HCT116 (cell line): ENCODE measurements around the gene USP46. TPM values are rescaled to one million over a fixed set of nuclear protein-coding genes. Genes with fewer than 3 reads are reported as not detected.

ENCODE experiments used
- ATAC-seq: fragments of 200-7000 bp; cut with Tn5 transposase; 2 replicates; pipeline ENCODE4 v1.9.1; 2020; ENCODE audit warnings: mild to moderate bottlenecking, moderate library complexity
- BruUV-seq: library from RNA; stranded (reverse); fragments of 400-500 nt; replicated peaks from 2 replicates; lab custom pipeline; 2021; lab: Mats Ljungman, UMichigan
- CTCF ChIA-PET: fragments of 300-600 bp; sonication (Branson Sonifier 250); formaldehyde crosslinking; loops from one replicate; lab custom pipeline; 2021; ENCODE audit warnings: antibody characterized with exemption; lab: Charles Lee
- POLR2A ChIA-PET: fragments of 300-600, 350-600 bp; sonication (Branson Sonifier 250); formaldehyde crosslinking; loops from one replicate; lab custom pipeline; 2021; ENCODE audit warnings: antibody characterized with exemption; lab: Charles Lee
- RAD21 ChIA-PET, 2 experiments: fragments of 300-600 bp; sonication (Branson Sonifier 250); formaldehyde crosslinking; loops; one replicate each; lab custom pipeline; 2023; ENCODE audit warnings: low total read pairs in 2 of 2; ENCODE audit not compliant: uncharacterized antibody in 2 of 2, unreplicated experiment in 2 of 2, low non-redundant PET in 1 of 2; lab: Charles Lee
- DNase-seq: peaks from one replicate; pipeline ENCODE4 v3.0.0-alpha.2; 2010; ENCODE audit warnings: low read depth, low spot score
- H2AFZ ChIP-seq: fragments of 200-600 bp; shearing (Covaris generic), sonication (generic); 2 replicates; pipeline ENCODE4 v1.6.1; 2017; ENCODE audit warnings: low read depth, mixed run types, mixed read lengths, antibody characterized with exemption, low read length; ENCODE audit not compliant: poor library complexity, severe bottlenecking
- H3K27ac ChIP-seq: 2 replicates; pipeline ENCODE4 v1.5.1; 2012; ENCODE audit warnings: low read depth, low read length
- H3K27me3 ChIP-seq: fragments of 200-600 bp; sonication (generic); 2 replicates; pipeline ENCODE4 v1.6.1; 2016; ENCODE audit warnings: mixed run types, low read length, mixed read lengths; ENCODE audit not compliant: insufficient read depth
- H3K36me3 ChIP-seq, 2 experiments: fragments of 200-500 bp in 1 of 2; fragments of 200-600 bp in 1 of 2; sonication (Bioruptor generic) in 1 of 2; sonication (generic) in 1 of 2; 2 replicates each; pipeline versions ENCODE4 v1.5.1 to v1.6.1; 2014 to 2016; ENCODE audit warnings: low read length in 2 of 2, inconsistent platforms in 1 of 2, mixed read lengths in 1 of 2, mixed run types in 1 of 2; ENCODE audit not compliant: insufficient read depth in 2 of 2, control insufficient read depth in 1 of 2
- H3K4me1 ChIP-seq, 2 experiments: fragments of 200-600 bp in 1 of 2; sonication (generic) in 1 of 2; 2 replicates each; pipeline versions ENCODE4 v1.5.1 to v1.6.1; 2012 to 2017; ENCODE audit warnings: low read length in 2 of 2, inconsistent platforms in 1 of 2, mild to moderate bottlenecking in 1 of 2, mixed read lengths in 1 of 2, mixed run types in 1 of 2, moderate library complexity in 1 of 2; ENCODE audit not compliant: insufficient read depth in 2 of 2, control insufficient read depth in 1 of 2
- H3K4me2 ChIP-seq: fragments of 200-600 bp; sonication (generic); 2 replicates; pipeline ENCODE4 v1.6.1; 2017; ENCODE audit warnings: mixed run types, low read length, mixed read lengths
- H3K4me3 ChIP-seq, 2 experiments: fragments of 200-600 bp in 1 of 2; sonication (generic) in 1 of 2; replicated peaks in 1 of 2; 2 replicates each; pipeline ENCODE4 v1.5.1; 2011 to 2016; ENCODE audit warnings: low read length in 2 of 2, control low read depth in 1 of 2, low read depth in 1 of 2, mild to moderate bottlenecking in 1 of 2, mixed read lengths in 1 of 2, mixed run types in 1 of 2
- H3K79me2 ChIP-seq: fragments of 200-600 bp; sonication (generic); 2 replicates; pipeline ENCODE4 v1.6.1; 2017; ENCODE audit warnings: mild to moderate bottlenecking, mixed run types, low read length, moderate library complexity, mixed read lengths; ENCODE audit not compliant: insufficient read depth
- H3K9ac ChIP-seq: fragments of 200-600 bp; sonication (generic); 2 replicates; pipeline ENCODE4 v1.6.1; 2016; ENCODE audit warnings: low read length, mixed read lengths
- H3K9me2 ChIP-seq: fragments of 200-600 bp; sonication (generic), shearing (Covaris generic); 2 replicates; pipeline ENCODE4 v1.6.1; 2017; ENCODE audit warnings: mixed run types, mild to moderate bottlenecking, moderate library complexity; ENCODE audit not compliant: insufficient read depth
- H3K9me3 ChIP-seq, 2 experiments: fragments of 200-500 bp in 1 of 2; fragments of 200-600 bp in 1 of 2; sonication (Bioruptor generic) in 1 of 2; sonication (generic) in 1 of 2; 2 replicates each; pipeline ENCODE4 v1.6.1; 2014 to 2017; ENCODE audit warnings: low read length in 2 of 2, mixed read lengths in 2 of 2, inconsistent platforms in 1 of 2, low read depth in 1 of 2, mild to moderate bottlenecking in 1 of 2, mixed run types in 1 of 2, moderate library complexity in 1 of 2; ENCODE audit not compliant: control insufficient read depth in 1 of 2, insufficient read depth in 1 of 2
- H4K20me1 ChIP-seq: fragments of 200-600 bp; sonication (generic), shearing (Covaris generic); 2 replicates; pipeline ENCODE4 v1.6.1; 2017; ENCODE audit warnings: mixed run types, mild to moderate bottlenecking, moderate library complexity; ENCODE audit not compliant: insufficient read depth
- ATF3 ChIP-seq: IDR thresholded peaks from 2 replicates; pipeline ENCODE4 v1.6.1; 2012
- CEBPB ChIP-seq: IDR thresholded peaks from 2 replicates; pipeline ENCODE4 v1.6.1; 2012; ENCODE audit warnings: low read depth
- CTCF ChIP-seq, 3 experiments: fragments of 200-600 bp in 1 of 3; sonication (generic) in 1 of 3; IDR thresholded peaks in 2 of 3; conservative IDR thresholded peaks in 1 of 3; 2 replicates each; pipeline ENCODE4 v1.5.1; 2012 to 2017; ENCODE audit warnings: low read depth in 2 of 3, low read length in 2 of 3, antibody characterized with exemption in 1 of 3, borderline replicate concordance in 1 of 3, control low read depth in 1 of 3, mild to moderate bottlenecking in 1 of 3, mixed read lengths in 1 of 3, mixed run types in 1 of 3, moderate library complexity in 1 of 3; ENCODE audit not compliant: insufficient read depth in 1 of 3
- EZH2phosphoT487 ChIP-seq: fragments of 200-600 bp; IDR thresholded peaks from 2 replicates; pipeline ENCODE4 v1.6.1; 2018; ENCODE audit warnings: antibody characterized with exemption, borderline replicate concordance
- REST ChIP-seq: IDR thresholded peaks from 2 replicates; pipeline ENCODE4 v1.6.1; 2012; ENCODE audit warnings: low read depth
- SP1 ChIP-seq: IDR thresholded peaks from 2 replicates; pipeline ENCODE4 v1.6.1; 2012; ENCODE audit warnings: low read depth
- TCF7L2 ChIP-seq: IDR thresholded peaks from 2 replicates; pipeline ENCODE4 v1.7.0; 2011; ENCODE audit warnings: borderline replicate concordance, inconsistent platforms; ENCODE audit not compliant: insufficient read depth, insufficient read length; ENCODE audit errors: extremely low read depth
- YY1 ChIP-seq: IDR thresholded peaks from 2 replicates; pipeline ENCODE4 v1.6.1; 2011; ENCODE audit warnings: low read length, low read depth, moderate library complexity, mild to moderate bottlenecking; ENCODE audit not compliant: insufficient replicate concordance; ENCODE audit errors: extremely low read depth
- ZBTB33 ChIP-seq: IDR thresholded peaks from 2 replicates; pipeline ENCODE4 v1.6.1; 2011; ENCODE audit warnings: mild to moderate bottlenecking, low read length, moderate library complexity; ENCODE audit not compliant: insufficient replicate concordance; ENCODE audit errors: extremely low read depth
- ZNF274 ChIP-seq: fragments of 200-500 bp; sonication (Bioruptor generic); IDR thresholded peaks from 2 replicates; pipeline ENCODE4 v1.6.1; 2014; ENCODE audit warnings: mild to moderate bottlenecking, low read depth, low read length, inconsistent platforms
- intact Hi-C: fragments of 100-400 bp; cut with micrococcal nuclease; formaldehyde crosslinking; loops from 2 replicates; pipeline ENCODE4 v1.10.0; 2022
- total RNA-seq: library from RNA; stranded (reverse); gene quantifications from one replicate; pipeline ENCODE4 v1.2.1, GENCODE V29; 2021; ENCODE audit not compliant: unreplicated experiment

The USP46 gene
- total RNA-seq, 1 experiment from 2014 or later, result 36.6 TPM

GRCh38 chr4:52576961-52577623, 82.0 kb downstream of the USP46 start:
- Histone ChIP-seq H2AFZ (no peak overlapping the region), H3K27me3 (no peaks in the 10 kb centered on the region), H3K9me2 (no peaks in the 10 kb centered on the region), H3K4me1 (no peaks in the 10 kb centered on the region)
- no peak for ATAC-seq
- DNase-seq, result no peak
- CTCF ChIA-PET, result no interaction called here
- TF ChIP-seq YY1 (no peak), EZH2phosphoT487 (no peak), ZBTB33 (no peak), CEBPB (no peak), TCF7L2 (no peak), ZNF274 (no peak), SP1 (no peak), CTCF (IDR thresholded peaks at IDR 0.05 in 2 of 3, conservative IDR thresholded peaks at IDR 0.05 in 1 of 3; ENCODE audit: borderline replicate concordance in 1 of 3, insufficient read depth in 1 of 3, low read depth in 2 of 3, low read length in 2 of 3) (no peak), REST (no peak), ATF3 (no peak)
- TF ChIP-seq, all 23 proteins: peak for 0
- Histone ChIP-seq H3K4me2 (no peak overlapping the region), H3K9ac (no peak overlapping the region), H3K79me2 (no peaks in the 10 kb centered on the region), H3K9me3 (no peaks in the 10 kb centered on the region), H3K36me3 (no peaks in the 10 kb centered on the region), H3K4me3 (no peak overlapping the region), H4K20me1 (no peaks in the 10 kb centered on the region), H3K27ac (no peak overlapping the region)
- intact Hi-C loops, result no loop called here
- ChIA-PET RAD21 (no interaction called here), POLR2A (interaction anchor here (0.7 kb wide), 1 partner anchor 10 kb away, joined by 3 read pairs; no protein-coding TSS in a partner anchor)
- no TSS peak for BruUV-seq
